ENCODE measurements around the gene MRPL58.

DNA sequence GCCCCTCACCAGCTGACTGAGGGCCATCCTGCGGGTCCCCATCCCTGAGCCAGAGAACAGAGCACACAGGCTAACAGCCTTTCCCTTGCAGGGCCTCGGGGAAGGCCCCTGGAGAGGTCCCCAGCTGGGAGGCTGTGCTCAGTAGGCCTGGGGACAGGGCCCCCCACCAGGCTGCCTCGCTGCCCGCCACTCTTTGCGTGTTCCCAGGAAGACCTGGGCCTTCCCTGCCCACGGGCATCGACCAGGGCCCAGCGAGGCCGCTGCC, 40.7 kb upstream of the MRPL58 start:
- TF ChIP-seq CTCF (optimal IDR thresholded peaks at IDR 0.05 in 1 of 3, IDR thresholded peaks at IDR 0.05 in 1 of 3, conservative IDR thresholded peaks at IDR 0.05 in 1 of 3; ENCODE audit: extremely low read depth in 1 of 3, insufficient read depth in 2 of 3, low read length in 3 of 3) (no peak), EZH2 (IDR thresholded peaks at IDR 0.05; ENCODE audit: low read length) (peak; percentile 60)

All from keratinocyte (primary cell).